ENCODE results near the gene EBLN1. TPM values are rescaled to one million over a fixed set of nuclear protein-coding genes. Genes with fewer than 3 reads are reported as not detected.
"Not testable (repeated sequence)": the region's sequence is repeated elsewhere in the genome, so short reads cannot be mapped to it uniquely, and the experiment has no call there.

Gene EBLN1
- total RNA-seq, 5 donors from 2014 or later (not counting 1 experiment from before 2014, with no cell fraction given), result not detected

- ChIA-PET CTCF (no interaction called here), POLR2A (no interaction called here)
- Histone ChIP-seq H3K27me3 (replicated peaks in 1 of 2; ENCODE audit: control insufficient read depth in 2 of 2, extremely low read depth in 1 of 2, insufficient read depth in 2 of 2, low read length in 1 of 2) (no peaks in the 10 kb centered on the region), H3K27ac (ENCODE audit: low read length) (no peak overlapping the region), H3K9me3 (no peaks in the 10 kb centered on the region), H3K4me3 (ENCODE audit: control insufficient read depth in 1 of 2, extremely low read depth in 1 of 2, low read length in 1 of 2) (no peak overlapping the region), H3K4me1 (ENCODE audit: control insufficient read depth in 1 of 2, extremely low read depth in 1 of 2, insufficient read depth in 2 of 2, low read length in 2 of 2) (no peaks in the 10 kb centered on the region), H3K36me3 (ENCODE audit: control insufficient read depth in 2 of 2, extremely low read depth in 1 of 2, insufficient read depth in 1 of 2, low read length in 1 of 2) (no peaks in the 10 kb centered on the region)
- H3K27ac Mint-ChIP-seq, result no peak overlapping the region
- H3K27me3 Mint-ChIP-seq, result no peaks in the 10 kb centered on the region
- no peak for DNase-seq
- H3K4me3 Mint-ChIP-seq, result no peak overlapping the region
- no peaks in the 10 kb centered on the region for H3K36me3 Mint-ChIP-seq
- ATAC-seq (replicated peaks in 1 of 4), result no peak
- peaks cover 1 to 7% (median 3%) of the 10 kb centered on the region in 3 donors for H3K4me1 Mint-ChIP-seq
- no CpG with 5 or more reads among the region's 5 CpGs for WGBS (ENCODE audit: insufficient coverage)
- no peaks in the 10 kb centered on the region for H3K9me3 Mint-ChIP-seq
These were observed 4.7 kb upstream of the EBLN1 start for GRCh38 chr10:22222236-22223190.

GRCh38 chr10:22219308-22219707 lies 1.5 kb upstream of the EBLN1 start:
- Histone ChIP-seq H3K27me3 (replicated peaks in 1 of 2; ENCODE audit: control insufficient read depth in 2 of 2, extremely low read depth in 1 of 2, insufficient read depth in 2 of 2, low read length in 1 of 2) (no peaks in the 10 kb centered on the region), H3K4me3 (ENCODE audit: control insufficient read depth in 1 of 2, extremely low read depth in 1 of 2, low read length in 1 of 2) (no peak overlapping the region), H3K36me3 (ENCODE audit: control insufficient read depth in 2 of 2, extremely low read depth in 1 of 2, insufficient read depth in 1 of 2, low read length in 1 of 2) (no peaks in the 10 kb centered on the region), H3K9me3 (no peaks in the 10 kb centered on the region), H3K4me1 (ENCODE audit: control insufficient read depth in 1 of 2, extremely low read depth in 1 of 2, insufficient read depth in 2 of 2, low read length in 2 of 2) (no peaks in the 10 kb centered on the region), H3K27ac (ENCODE audit: low read length) (no peak overlapping the region)
- POLR2A ChIA-PET, result interaction anchor here (0.6 kb wide), 2 partner anchors 10 to 15 kb away, joined by 4 to 7 read pairs; no protein-coding TSS in a partner anchor
- Mint-ChIP-seq H3K36me3 (no peaks in the 10 kb centered on the region), H3K27me3 (peaks cover 0 to 5% of the 10 kb centered on the region in 2 donors), H3K4me3 (no peak overlapping the region), H3K9me3 (no peaks in the 10 kb centered on the region), H3K27ac (no peak overlapping the region), H3K4me1 (peaks cover 1 to 6% (median 3%) of the 10 kb centered on the region in 3 donors)
- DNase-seq (no peak), ATAC-seq (replicated peaks in 1 of 4) (no peak)
- WGBS (ENCODE audit: insufficient coverage), result no CpG with 5 or more reads among the region's 1 CpG
- CTCF ChIA-PET, result no interaction called here

- Mint-ChIP-seq H3K36me3 (no peaks in the 10 kb centered on the region), H3K9me3 (no peaks in the 10 kb centered on the region), H3K4me3 (no peak overlapping the region), H3K27ac (no peak overlapping the region), H3K27me3 (peaks cover 0 to 10% of the 10 kb centered on the region in 2 donors), H3K4me1 (peaks cover 1 to 6% (median 3%) of the 10 kb centered on the region in 3 donors)
- H3K9me3 ChIP-seq, result no peaks in the 10 kb centered on the region
- no peaks in the 10 kb centered on the region for H3K36me3 ChIP-seq (ENCODE audit: control insufficient read depth in 2 of 2, extremely low read depth in 1 of 2, insufficient read depth in 1 of 2, low read length in 1 of 2)
- H3K27me3 ChIP-seq (replicated peaks in 1 of 2; ENCODE audit: control insufficient read depth in 2 of 2, extremely low read depth in 1 of 2, insufficient read depth in 2 of 2, low read length in 1 of 2), result no peaks in the 10 kb centered on the region
- 100% methylated on average over 1 of the region's 2 CpGs for WGBS (ENCODE audit: insufficient coverage)
- CTCF ChIA-PET, result no interaction called here
- no peak for DNase-seq
- no peak for ATAC-seq (replicated peaks in 1 of 4)
- POLR2A ChIA-PET, result no interaction called here
- no peaks in the 10 kb centered on the region for H3K4me1 ChIP-seq (ENCODE audit: control insufficient read depth in 1 of 2, extremely low read depth in 1 of 2, insufficient read depth in 2 of 2, low read length in 2 of 2)
- no peak overlapping the region for H3K4me3 ChIP-seq (ENCODE audit: control insufficient read depth in 1 of 2, extremely low read depth in 1 of 2, low read length in 1 of 2)
- H3K27ac ChIP-seq (ENCODE audit: low read length), result no peak overlapping the region
These were observed 633 bp upstream of the EBLN1 start for GRCh38 chr10:22218448-22218847.

GRCh38 chr10:22217084-22217483 lies 731 bp downstream of the EBLN1 start:
- ATAC-seq (replicated peaks in 1 of 4); H3K4me3 ChIP-seq (ENCODE audit: control insufficient read depth in 1 of 2, extremely low read depth in 1 of 2, low read length in 1 of 2); DNase-seq; CTCF ChIA-PET; H3K4me1 Mint-ChIP-seq; H3K4me3 Mint-ChIP-seq; H3K27ac Mint-ChIP-seq; H3K27ac ChIP-seq (ENCODE audit: low read length); H3K4me1 ChIP-seq (ENCODE audit: control insufficient read depth in 1 of 2, extremely low read depth in 1 of 2, insufficient read depth in 2 of 2, low read length in 2 of 2); POLR2A ChIA-PET; H3K36me3 Mint-ChIP-seq; H3K27me3 Mint-ChIP-seq; H3K36me3 ChIP-seq (ENCODE audit: control insufficient read depth in 2 of 2, extremely low read depth in 1 of 2, insufficient read depth in 1 of 2, low read length in 1 of 2); H3K9me3 ChIP-seq; H3K9me3 Mint-ChIP-seq; H3K27me3 ChIP-seq (replicated peaks in 1 of 2; ENCODE audit: control insufficient read depth in 2 of 2, extremely low read depth in 1 of 2, insufficient read depth in 2 of 2, low read length in 1 of 2): not testable (repeated sequence)
- no CpG with 5 or more reads among the region's 5 CpGs for WGBS (ENCODE audit: insufficient coverage)

- Histone ChIP-seq H3K36me3 (ENCODE audit: control insufficient read depth in 2 of 2, extremely low read depth in 1 of 2, insufficient read depth in 1 of 2, low read length in 1 of 2) (no peaks in the 10 kb centered on the region), H3K27ac (ENCODE audit: low read length) (no peak overlapping the region), H3K27me3 (replicated peaks in 1 of 2; ENCODE audit: control insufficient read depth in 2 of 2, extremely low read depth in 1 of 2, insufficient read depth in 2 of 2, low read length in 1 of 2) (peaks cover 0 to 10% of the 10 kb centered on the region in 2 experiments), H3K9me3 (no peaks in the 10 kb centered on the region), H3K4me1 (ENCODE audit: control insufficient read depth in 1 of 2, extremely low read depth in 1 of 2, insufficient read depth in 2 of 2, low read length in 2 of 2) (no peaks in the 10 kb centered on the region), H3K4me3 (ENCODE audit: control insufficient read depth in 1 of 2, extremely low read depth in 1 of 2, low read length in 1 of 2) (no peak overlapping the region)
- Mint-ChIP-seq H3K4me3 (no peak overlapping the region), H3K4me1 (no peaks in the 10 kb centered on the region), H3K9me3 (no peaks in the 10 kb centered on the region), H3K27me3 (peaks cover 5 to 28% of the 10 kb centered on the region in 2 donors), H3K27ac (no peak overlapping the region), H3K36me3 (no peaks in the 10 kb centered on the region)
- no peak for DNase-seq
- WGBS (ENCODE audit: insufficient coverage), result no CpG with 5 or more reads among the region's 5 CpGs
- no peak for ATAC-seq (replicated peaks in 1 of 4)
- CTCF ChIA-PET, result interaction anchor here in 1 of 2 donors (0.6 kb wide), 1 partner anchor 745 kb away, joined by 3 read pairs; no protein-coding TSS in a partner anchor
- POLR2A ChIA-PET, result interaction anchor here in 1 of 2 donors (0.6 kb wide), 1 partner anchor 661 kb away, joined by 6 read pairs; no protein-coding TSS in a partner anchor
These were observed 7.5 kb downstream of the EBLN1 start for GRCh38 chr10:22210267-22210666.

- ChIA-PET CTCF (no interaction called here), POLR2A (interaction anchor here in 1 of 2 donors (0.6 kb wide), 1 partner anchor 1045 kb away, joined by 7 read pairs; no protein-coding TSS in a partner anchor)
- Mint-ChIP-seq H3K4me1 (no peaks in the 10 kb centered on the region), H3K9me3 (no peaks in the 10 kb centered on the region), H3K27me3 (peaks cover 0 to 4% of the 10 kb centered on the region in 2 donors), H3K36me3 (no peaks in the 10 kb centered on the region), H3K27ac (no peak overlapping the region), H3K4me3 (no peak overlapping the region)
- no CpG with 5 or more reads among the region's 2 CpGs for WGBS (ENCODE audit: insufficient coverage)
- no peak for ATAC-seq (replicated peaks in 1 of 4)
- no peak overlapping the region for H3K27ac ChIP-seq (ENCODE audit: low read length)
- no peak for DNase-seq
- H3K4me3 ChIP-seq (ENCODE audit: control insufficient read depth in 1 of 2, extremely low read depth in 1 of 2, low read length in 1 of 2), result no peak overlapping the region
- H3K9me3 ChIP-seq, result no peaks in the 10 kb centered on the region
- H3K36me3 ChIP-seq (ENCODE audit: control insufficient read depth in 2 of 2, extremely low read depth in 1 of 2, insufficient read depth in 1 of 2, low read length in 1 of 2), result no peaks in the 10 kb centered on the region
- H3K27me3 ChIP-seq (replicated peaks in 1 of 2; ENCODE audit: control insufficient read depth in 2 of 2, extremely low read depth in 1 of 2, insufficient read depth in 2 of 2, low read length in 1 of 2), result no peaks in the 10 kb centered on the region
- H3K4me1 ChIP-seq (ENCODE audit: control insufficient read depth in 1 of 2, extremely low read depth in 1 of 2, insufficient read depth in 2 of 2, low read length in 2 of 2), result no peaks in the 10 kb centered on the region
These were observed 23.9 kb downstream of the EBLN1 start for GRCh38 chr10:22193945-22194344.
